HepG2 (cell line): ENCODE measurements around the gene MXRA8. TPM values are rescaled to one million over a fixed set of nuclear protein-coding genes. Genes with fewer than 3 reads are reported as not detected.
A peak's percentile ranks its signal among the peaks of the same experiment; 100 is the strongest.

ENCODE experiments used
- CREM ChIP-seq, 2 experiments: sonication (generic) in 1 of 2; formaldehyde crosslinking in 1 of 2; IDR thresholded peaks; 2 replicates each; pipeline versions ENCODE4 v1.4.0 to v1.6.1; 2016 to 2020; ENCODE audit warnings: antibody characterized with exemption in 1 of 2, mild to moderate bottlenecking in 1 of 2, missing genetic modification reagents in 1 of 2
- ELK4 ChIP-seq: sonication (generic); formaldehyde crosslinking; IDR thresholded peaks from 2 replicates; pipeline ENCODE4 v1.9.0; 2021; ENCODE audit warnings: missing genetic modification reagents, borderline replicate concordance
- KLF16 ChIP-seq, 2 experiments: sonication (generic) in 1 of 2; formaldehyde crosslinking in 1 of 2; IDR thresholded peaks; 2 replicates each; pipeline versions ENCODE4 v1.6.1 to v1.8.0; 2016 to 2023; ENCODE audit warnings: missing genetic modification reagents in 2 of 2, missing compliant biosample characterization in 1 of 2
- NR0B2 ChIP-seq: sonication (generic); formaldehyde crosslinking; IDR thresholded peaks from 2 replicates; pipeline ENCODE4 v1.4.0; 2020; ENCODE audit warnings: mild to moderate bottlenecking, missing genetic modification reagents
- RBAK ChIP-seq: sonication (generic); formaldehyde crosslinking; IDR thresholded peaks from 2 replicates; pipeline ENCODE4 v1.5.1; 2020; ENCODE audit warnings: mild to moderate bottlenecking, missing genetic modification reagents
- RBFOX2 ChIP-seq: fragments of 200-400 bp; formaldehyde crosslinking; IDR thresholded peaks from 2 replicates; pipeline ENCODE4 v1.6.1; 2017; ENCODE audit warnings: low read depth, mild to moderate bottlenecking, low read length
- SIX4 ChIP-seq: sonication (generic); formaldehyde crosslinking; IDR thresholded peaks from 2 replicates; pipeline ENCODE4 v1.4.0; 2020; ENCODE audit warnings: missing genetic modification reagents
- STAT5B ChIP-seq: sonication (generic); formaldehyde crosslinking; IDR thresholded peaks from 2 replicates; pipeline ENCODE4 v1.4.0; 2020; ENCODE audit warnings: missing genetic modification reagents
- ZBTB7B ChIP-seq: sonication (generic); formaldehyde crosslinking; IDR thresholded peaks from 2 replicates; pipeline ENCODE4 v1.4.0; 2020; ENCODE audit warnings: missing genetic modification reagents
- ZNF367 ChIP-seq: sonication (generic); formaldehyde crosslinking; IDR thresholded peaks from 2 replicates; pipeline ENCODE4 v1.4.0; 2020; ENCODE audit warnings: missing genetic modification reagents, borderline replicate concordance
- ZNF512B ChIP-seq: sonication (generic); formaldehyde crosslinking; IDR thresholded peaks from 2 replicates; pipeline ENCODE4 v1.5.1; 2020; ENCODE audit warnings: missing genetic modification reagents, mild to moderate bottlenecking, borderline replicate concordance
- ZNF646 ChIP-seq: sonication (generic); formaldehyde crosslinking; IDR thresholded peaks from 2 replicates; pipeline ENCODE4 v1.9.0; 2021; ENCODE audit warnings: mild to moderate bottlenecking, missing genetic modification reagents
- ZNF652 ChIP-seq: IDR thresholded peaks from 2 replicates; pipeline ENCODE4 v1.6.1; 2016; ENCODE audit warnings: low read depth, borderline replicate concordance
- ZNF816 ChIP-seq: sonication (generic); formaldehyde crosslinking; IDR thresholded peaks from 2 replicates; pipeline ENCODE4 v1.8.0; 2022; ENCODE audit warnings: missing genetic modification reagents, mild to moderate bottlenecking, borderline replicate concordance
- ZSCAN12 ChIP-seq: sonication (generic); formaldehyde crosslinking; IDR thresholded peaks from 2 replicates; pipeline ENCODE4 v1.9.0; 2021; ENCODE audit warnings: mild to moderate bottlenecking, missing genetic modification reagents
- polyA plus RNA-seq, 8 experiments: library from polyadenylated mRNA; depleted of rRNA in 3 of 8; stranded (reverse) in 7 of 8; unstranded in 1 of 8; fragments of >200 nt; fragmentation: Illumina TruSeq in 4 of 8; extraction: Trizol in 4 of 8; gene quantifications; 2 replicates each; pipeline versions ENCODE4 v1.2.1 to v1.2.3, GENCODE V29; 2011 to 2016; ENCODE audit warnings: low read depth in 4 of 8, missing spikeins in 1 of 8, mixed read lengths in 1 of 8; ENCODE audit not compliant: insufficient read depth in 1 of 8
- total RNA-seq, 5 experiments: library from RNA; depleted of rRNA; stranded (reverse); fragments of >200 nt; fragmentation: Illumina TruSeq; extraction: Trizol; gene quantifications; 2 replicates each; pipeline ENCODE4 v1.2.3, GENCODE V29; 2016; ENCODE audit warnings: low read depth in 1 of 5

The MXRA8 gene
- total and polyA plus RNA-seq, 2 of the 13 experiments (the other 11 are each of a cell fraction or from before 2014, with no cell fraction given), result 19.8 to 44.8 TPM

GRCh38 chr1:1304331-1305299, 53.7 kb downstream of the MXRA8 start (continued):
- TF ChIP-seq RBFOX2, result 0 out of 2 replicates have a peak, but pooled peaks have one; percentile 14
- no peak for TF ChIP-seq NR0B2
- no peak for TF ChIP-seq STAT5B (CRISPR knock-in tag)
- TF ChIP-seq CREM (IDR thresholded peaks at IDR 0.05), result peak; percentile 23; the same call in 1 of the 2 replicates
- TF ChIP-seq CREM (CRISPR knock-in tag; IDR thresholded peaks at IDR 0.05), result no peak
- TF ChIP-seq ZBTB7B (CRISPR knock-in tag), result no peak
- peak; percentile 96 for TF ChIP-seq ZNF652 (CRISPR knock-in tag)
- TF ChIP-seq ZNF367, result no peak
- no peak for TF ChIP-seq RBAK (CRISPR knock-in tag)
- TF ChIP-seq ZSCAN12 (CRISPR knock-in tag), result no peak
- no peak for TF ChIP-seq KLF16 (CRISPR knock-in tag; IDR thresholded peaks at IDR 0.05)
- TF ChIP-seq ELK4 (CRISPR knock-in tag), result no peak
- no peak for TF ChIP-seq ZNF512B
- TF ChIP-seq ZNF646 (CRISPR knock-in tag), result no peak
- no peak for TF ChIP-seq ZNF816 (CRISPR knock-in tag)
- no peak for TF ChIP-seq SIX4
